Adrenal gland (tissue), 12 donors: ENCODE results near the gene API5. TPM values are rescaled to one million over a fixed set of nuclear protein-coding genes. Genes with fewer than 3 reads are reported as not detected.
A peak's percentile ranks its signal among the peaks of the same experiment; 100 is the strongest.
"Not testable (repeated sequence)": the region's sequence is repeated elsewhere in the genome, so short reads cannot be mapped to it uniquely, and the experiment has no call there.

Experiments
- DNase-seq, 7 donors: peaks; one replicate each; pipeline ENCODE4 v3.0.0-alpha.2; 2019 to 2020
- H3K27ac ChIP-seq, 5 donors: fragments of 200-600 bp; sonication (generic) in 4 of 5; 1 replicate in 3 of 5; 2 replicates in 2 of 5; pipeline versions ENCODE4 v1.5.1 to v1.8.0; 2016 to 2020; ENCODE audit warnings: mild to moderate bottlenecking in 1 of 5
- H3K27me3 ChIP-seq: fragments of 200-600 bp; 2 replicates; pipeline ENCODE4 v1.8.0; 2021
- H3K36me3 ChIP-seq, 2 donors: fragments of 200-600 bp; replicated peaks in 1 of 2; 1 replicate in 1 of 2; 2 replicates in 1 of 2; pipeline versions ENCODE4 v1.5.1 to v1.8.0; 2018 to 2022
- H3K4me1 ChIP-seq, 2 donors: fragments of 200-600 bp; replicated peaks in 1 of 2; 1 replicate in 1 of 2; 2 replicates in 1 of 2; pipeline versions ENCODE4 v1.5.1 to v1.8.0; 2018 to 2021
- H3K4me3 ChIP-seq, 4 donors: fragments of 200-600 bp; sonication (generic) in 3 of 4; one replicate each; pipeline ENCODE4 v1.5.1; 2016 to 2018
- H3K9me3 ChIP-seq, 3 donors: fragments of 200-600 bp; sonication (generic) in 1 of 3; replicated peaks in 1 of 3; 1 replicate in 2 of 3; 2 replicates in 1 of 3; pipeline versions ENCODE4 v1.5.1 to v1.8.0; 2016 to 2021
- POLR2A ChIP-seq, 2 donors: fragments of 450-650 bp; IDR thresholded peaks; one replicate each; pipeline ENCODE4 v1.6.1; 2017; ENCODE audit warnings: antibody characterized with exemption in 2 of 2, mild to moderate bottlenecking in 2 of 2, moderate library complexity in 1 of 2
- WGBS, 4 donors: extraction: QIAGEN DNeasy Blood & Tissue Kit in 2 of 4; methylation state at CpG; one replicate each; pipeline versions ENCODE4 v1.1.5 to v1.1.7; 2013 to 2017; 5-methylcytosine and 5-hydroxymethylcytosine counted together
- intact Hi-C, 2 donors: fragments of 100-400 bp; cut with DNase I; formaldehyde crosslinking; loops; one replicate each; pipeline versions ENCODE4 v1.14.1 to v1.15.0; 2022 to 2023
- polyA plus RNA-seq, 3 donors: library from polyadenylated mRNA; stranded (reverse); fragments of 200-250 nt in 2 of 3; fragments of 350-450 nt in 1 of 3; fragmentation: Illumina TruSeq in 1 of 3; extraction: RNeasy Lipid Tissue Mini Kit (QIAGEN cat#74804) in 1 of 3; gene quantifications; one replicate each; pipeline ENCODE4 v1.2.3, GENCODE V29; 2013 to 2014
- total RNA-seq, 9 donors: library from RNA; depleted of rRNA in 4 of 9; stranded (reverse); fragments of >200 nt in 4 of 9; fragments of 120-200 nt in 1 of 9; fragmentation: NEBNext Ultra II Directional in 1 of 9; extraction: Animal tissue kit (Norgen Biotek cat#: 25700) in 1 of 9; gene quantifications; one replicate each; pipeline versions ENCODE4 v1.1.0 to v1.2.4, GENCODE V29; 2013 to 2023
- TF ChIP-seq, protein P1 (sequence below), 6 experiments: fragments of 450-650 bp in 4 of 6; fragments of 200-600 bp in 2 of 6; sonication (generic) in 1 of 6; IDR thresholded peaks; 1 replicate in 5 of 6; 2 replicates in 1 of 6; pipeline versions ENCODE4 v1.5.1 to v1.8.0; 2016 to 2021; ENCODE audit warnings: antibody characterized with exemption in 6 of 6, mild to moderate bottlenecking in 2 of 6, moderate library complexity in 1 of 6
- donor health status: healthy with polysubstance abuse.
- donor health status: Bipolar disorder and iron deficiency.
- donor health status: DM: yes; HTN: yes; CAD: no.
- donor health status: DM: no; HTN: no; CAD: no.
- donor health status: DM: no; HTN: no; CAD: no.
- donor health status: DM: yes; HTN: yes; CAD: no.

API5 gene
- total and polyA plus RNA-seq, 12 donors = 15.5 to 118 (median 63.8) TPM

DNA sequence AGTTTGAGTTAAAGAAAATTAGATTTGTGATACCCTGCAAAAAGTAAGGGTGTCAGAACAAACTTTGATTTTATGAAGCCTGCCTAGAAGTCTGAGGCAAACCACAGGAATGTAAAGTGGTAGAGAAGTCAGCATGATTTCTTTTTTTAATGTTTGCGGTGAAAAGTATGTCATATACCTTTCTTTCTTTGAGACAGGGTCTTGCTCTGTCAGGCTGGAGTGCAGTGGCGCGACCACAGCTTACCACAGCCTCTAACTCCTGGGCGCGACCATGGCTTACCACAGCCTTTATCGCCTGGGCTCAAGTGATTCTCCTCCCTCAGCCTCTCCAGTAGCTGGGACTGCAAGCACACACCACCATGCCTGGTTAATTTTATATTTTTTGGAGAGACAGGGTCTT is 4.7 kb downstream of the API5 start:
- no peak for TF ChIP-seq POLR2A (IDR thresholded peaks at IDR 0.05)
- TF ChIP-seq, protein P1, sequence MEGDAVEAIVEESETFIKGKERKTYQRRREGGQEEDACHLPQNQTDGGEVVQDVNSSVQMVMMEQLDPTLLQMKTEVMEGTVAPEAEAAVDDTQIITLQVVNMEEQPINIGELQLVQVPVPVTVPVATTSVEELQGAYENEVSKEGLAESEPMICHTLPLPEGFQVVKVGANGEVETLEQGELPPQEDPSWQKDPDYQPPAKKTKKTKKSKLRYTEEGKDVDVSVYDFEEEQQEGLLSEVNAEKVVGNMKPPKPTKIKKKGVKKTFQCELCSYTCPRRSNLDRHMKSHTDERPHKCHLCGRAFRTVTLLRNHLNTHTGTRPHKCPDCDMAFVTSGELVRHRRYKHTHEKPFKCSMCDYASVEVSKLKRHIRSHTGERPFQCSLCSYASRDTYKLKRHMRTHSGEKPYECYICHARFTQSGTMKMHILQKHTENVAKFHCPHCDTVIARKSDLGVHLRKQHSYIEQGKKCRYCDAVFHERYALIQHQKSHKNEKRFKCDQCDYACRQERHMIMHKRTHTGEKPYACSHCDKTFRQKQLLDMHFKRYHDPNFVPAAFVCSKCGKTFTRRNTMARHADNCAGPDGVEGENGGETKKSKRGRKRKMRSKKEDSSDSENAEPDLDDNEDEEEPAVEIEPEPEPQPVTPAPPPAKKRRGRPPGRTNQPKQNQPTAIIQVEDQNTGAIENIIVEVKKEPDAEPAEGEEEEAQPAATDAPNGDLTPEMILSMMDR (IDR thresholded peaks at IDR 0.05) = no peak
- H3K4me3 ChIP-seq = no peak overlapping the region
- no peaks in the 10 kb centered on the region for H3K27me3 ChIP-seq
- H3K9me3 ChIP-seq = no peaks in the 10 kb centered on the region
- peaks cover 0 to 32% of the 10 kb centered on the region in 2 donors for H3K36me3 ChIP-seq
- intact Hi-C loops = no loop called here
- no peak overlapping the region for H3K27ac ChIP-seq
- no peak for DNase-seq
- WGBS, 4 donors = 91 to 95% (median 93%) methylated on average over 6 of the region's 6 CpGs
- peaks cover 7 to 18% of the 10 kb centered on the region in 2 donors for H3K4me1 ChIP-seq

DNA sequence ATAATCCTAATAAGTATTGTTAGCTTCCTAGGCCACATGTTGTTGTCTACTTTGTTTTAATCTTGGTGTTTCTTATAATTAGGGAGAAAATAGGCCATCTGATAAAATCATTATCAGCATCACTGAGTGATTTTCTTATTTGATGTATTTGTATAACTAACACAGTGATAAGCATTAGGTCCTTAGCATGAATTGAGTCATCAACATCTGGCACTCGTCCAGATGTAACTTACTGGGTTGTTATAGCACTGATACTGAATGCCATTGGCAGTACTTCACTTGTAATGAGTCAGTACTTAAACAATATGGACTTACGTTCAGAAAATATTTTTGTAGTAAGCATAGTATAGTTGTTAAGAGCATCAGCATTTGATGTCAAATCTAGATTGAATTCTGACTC is 16.2 kb downstream of the API5 start:
- 36 to 57% (median 46%) methylated on average over 2 of the region's 2 CpGs for WGBS, 4 donors
- intact Hi-C loops = loop anchor here in 1 of 2 donors (5.0 kb wide), 1 partner anchor 84 kb away; no protein-coding TSS in a partner anchor

DNA sequence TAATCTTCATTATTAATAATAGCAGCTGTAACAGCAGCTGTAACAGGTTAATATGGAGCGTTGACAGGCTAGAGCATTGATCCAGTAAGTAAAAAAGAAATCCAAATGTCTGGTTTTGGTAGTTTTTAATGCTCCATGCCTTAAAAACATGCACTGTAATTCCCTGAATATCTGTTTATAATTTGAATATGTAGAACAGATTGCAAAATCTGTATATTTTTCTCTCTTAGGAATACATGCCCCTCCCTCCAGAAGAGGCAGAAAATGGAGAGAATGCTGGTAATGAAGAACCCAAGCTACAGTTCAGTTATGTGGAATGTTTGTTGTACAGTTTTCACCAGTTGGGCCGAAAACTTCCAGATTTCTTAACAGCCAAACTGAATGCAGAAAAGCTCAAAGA is 16.7 kb downstream of the API5 start:
- intact Hi-C loops = loop anchor here in 1 of 2 donors (5.0 kb wide), 1 partner anchor 84 kb away; no protein-coding TSS in a partner anchor
- 93 to 100% (median 98%) methylated on average over 2 of the region's 2 CpGs for WGBS, 4 donors
- H3K36me3 ChIP-seq = peaks cover 0 to 99% of the 10 kb centered on the region in 2 donors

More for the DNA sequence above, 16.2 kb downstream of the API5 start:
- Histone ChIP-seq H3K4me1 (peaks cover 0 to 8% of the 10 kb centered on the region in 2 donors), H3K27me3 (no peaks in the 10 kb centered on the region), H3K4me3 (no peak overlapping the region), H3K9me3 (no peaks in the 10 kb centered on the region), H3K36me3 (peaks cover 0 to 99% of the 10 kb centered on the region in 2 donors), H3K27ac (no peak overlapping the region)
- TF ChIP-seq, protein P1 (IDR thresholded peaks at IDR 0.05) = no peak
- no peak for TF ChIP-seq POLR2A (IDR thresholded peaks at IDR 0.05)
- DNase-seq = peak in 2 of 7 donors; percentile 25 to 33

DNA sequence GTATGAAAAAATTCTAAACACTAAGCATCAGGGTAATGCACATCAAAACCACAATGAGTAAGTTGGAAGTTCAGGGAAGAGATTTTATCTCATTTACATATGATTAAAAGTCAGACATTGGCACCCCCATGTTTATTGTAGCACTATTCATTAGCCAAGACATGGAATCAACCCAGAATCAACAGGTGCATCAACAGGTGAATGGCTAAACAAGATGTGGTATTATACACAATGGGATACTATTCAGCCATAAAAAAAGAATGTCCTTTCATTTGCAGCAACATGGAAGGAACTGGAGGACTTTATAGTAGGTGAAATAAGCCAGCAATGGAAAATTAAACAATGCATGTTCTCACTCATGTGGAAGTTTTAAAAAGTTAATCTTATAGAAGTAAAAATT is 29.4 kb downstream of the API5 start:
- Histone ChIP-seq H3K36me3 (peaks cover 0 to 40% of the 10 kb centered on the region in 2 donors), H3K4me1 (no peaks in the 10 kb centered on the region), H3K9me3 (no peaks in the 10 kb centered on the region), H3K27ac (no peak overlapping the region), H3K4me3 (no peak overlapping the region), H3K27me3 (no peaks in the 10 kb centered on the region)
- no peak for TF ChIP-seq POLR2A (IDR thresholded peaks at IDR 0.05)
- TF ChIP-seq, protein P1 (IDR thresholded peaks at IDR 0.05) = no peak
- no peak for DNase-seq
- intact Hi-C loops = no loop called here

More for the DNA sequence above, 16.7 kb downstream of the API5 start:
- no peaks in the 10 kb centered on the region for H3K27me3 ChIP-seq
- H3K27ac ChIP-seq = no peak overlapping the region
- H3K4me3 ChIP-seq = no peak overlapping the region
- H3K9me3 ChIP-seq = no peaks in the 10 kb centered on the region
- H3K4me1 ChIP-seq = peaks cover 0 to 8% of the 10 kb centered on the region in 2 donors
- no peak for TF ChIP-seq POLR2A (IDR thresholded peaks at IDR 0.05)
- TF ChIP-seq, protein P1 (IDR thresholded peaks at IDR 0.05) = no peak
- DNase-seq = no peak

DNA sequence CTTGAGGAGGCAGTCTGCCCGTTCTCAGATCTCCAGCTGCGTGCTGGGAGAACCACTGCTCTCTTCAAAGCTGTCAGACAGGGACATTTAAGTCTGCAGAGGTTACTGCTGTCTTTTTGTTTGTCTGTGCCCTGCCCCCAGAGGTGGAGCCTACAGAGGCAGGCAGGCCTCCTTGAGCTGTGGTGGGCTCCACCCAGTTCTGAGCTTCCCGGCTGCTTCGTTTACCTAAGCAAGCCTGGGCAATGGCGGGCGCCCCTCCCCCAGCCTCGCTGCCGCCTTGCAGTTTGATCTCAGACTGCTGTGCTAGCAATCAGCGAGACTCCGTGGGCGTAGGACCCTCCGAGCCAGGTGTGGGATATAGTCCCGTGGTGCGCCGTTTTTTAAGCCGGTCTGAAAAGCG is 39.6 kb downstream of the API5 start:
- H3K4me3 ChIP-seq, intact Hi-C loops, H3K9me3 ChIP-seq, H3K27me3 ChIP-seq, H3K27ac ChIP-seq, DNase-seq, H3K4me1 ChIP-seq, H3K36me3 ChIP-seq: not testable (repeated sequence)
- WGBS, 4 donors = 30 to 37% methylated on average over 5 to 6 of the region's 17 CpGs; no CpG with 5 or more reads in 2 of the 4 donors
